Kidney glomerular epithelial cell (primary cell): Measurements from ENCODE around the gene CITED1.
A peak's percentile ranks its signal among the peaks of the same experiment; 100 is the strongest.

Experiments used
- DNase-seq: peaks from one replicate; lab custom pipeline; 2025; lab: John Stamatoyannopoulos, UW

Gene CITED1

DNA sequence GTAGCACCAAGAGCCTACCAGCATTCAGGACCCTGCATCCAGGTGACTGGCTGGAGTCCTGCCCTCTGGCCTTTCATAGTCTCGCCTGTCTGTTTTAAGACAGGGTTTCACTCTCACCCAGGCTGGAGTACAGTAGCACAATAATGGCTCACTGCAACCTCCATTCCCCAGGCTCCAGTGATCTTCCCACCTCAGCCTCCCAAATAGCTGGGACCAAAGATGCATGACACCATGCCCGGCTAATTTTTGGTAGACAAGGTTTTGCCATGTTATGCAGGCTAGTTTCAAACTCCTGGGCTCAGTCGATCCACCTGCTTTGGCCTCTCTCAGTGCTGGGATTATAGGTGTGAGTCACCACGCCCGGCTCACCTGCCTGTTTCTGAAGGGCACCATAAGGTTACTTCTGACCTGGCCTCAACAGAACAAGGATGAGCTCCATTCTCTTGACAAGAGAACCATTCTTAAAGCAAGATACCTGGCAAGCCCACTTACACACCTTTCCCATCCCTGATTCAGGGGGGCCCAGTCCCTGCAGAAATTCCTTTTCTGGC is 35.3 kb downstream of the CITED1 start:
- no peak for DNase-seq

DNA sequence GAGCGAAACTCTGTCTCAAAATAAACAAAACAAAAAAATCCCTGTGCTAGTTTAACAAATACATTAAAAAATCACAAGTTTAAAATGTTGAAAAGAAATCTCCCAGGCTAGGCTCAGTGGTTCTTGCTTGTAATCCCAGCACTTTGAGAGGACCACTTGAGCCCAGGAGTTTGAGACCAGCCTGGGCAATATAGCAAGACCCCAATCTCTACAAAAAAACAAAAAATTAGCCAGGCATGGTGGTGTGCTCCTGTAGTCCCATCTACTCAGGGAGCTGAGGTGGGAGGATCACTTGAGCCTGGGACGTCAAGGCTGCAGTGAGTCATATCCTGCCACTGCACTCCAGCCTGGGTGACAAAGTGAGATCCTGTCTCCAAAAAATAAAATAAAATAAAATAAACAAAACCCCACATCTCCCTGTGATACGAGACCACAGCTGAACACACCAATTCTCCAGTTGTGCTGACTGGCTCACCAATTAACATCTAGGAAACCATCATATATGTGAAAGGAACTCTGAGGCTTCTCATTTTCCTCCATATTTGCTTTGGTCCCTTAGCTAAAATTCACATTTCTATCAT is 36.0 kb downstream of the CITED1 start:
- no peak for DNase-seq

- DNase-seq = no peak
Measured at GRCh38 chrX:72268597-72269365, 36.9 kb downstream of the CITED1 start.

- DNase-seq = no peak
Measured at GRCh38 chrX:72265263-72265662, 40.5 kb downstream of the CITED1 start.

DNA sequence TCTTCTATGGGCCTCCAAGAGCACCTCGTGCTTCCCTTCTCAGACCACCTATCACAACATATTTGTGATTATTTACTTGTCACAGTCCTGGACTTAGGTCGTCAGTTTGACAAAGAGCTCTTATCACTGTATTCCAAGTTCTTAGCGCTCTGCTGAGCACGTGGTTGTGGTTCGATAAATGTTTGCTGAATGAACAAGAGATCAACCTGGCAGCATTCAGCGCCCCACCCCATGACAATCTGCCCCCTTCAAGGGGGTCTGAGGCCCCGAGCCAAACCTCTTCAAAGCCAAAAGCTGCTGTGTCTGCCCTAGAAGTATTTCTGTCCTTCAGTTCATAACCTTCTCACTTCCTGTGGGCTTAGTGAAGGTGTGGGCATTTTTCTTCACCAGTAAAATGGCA is 43.6 kb downstream of the CITED1 start:
- no peak for DNase-seq

DNA sequence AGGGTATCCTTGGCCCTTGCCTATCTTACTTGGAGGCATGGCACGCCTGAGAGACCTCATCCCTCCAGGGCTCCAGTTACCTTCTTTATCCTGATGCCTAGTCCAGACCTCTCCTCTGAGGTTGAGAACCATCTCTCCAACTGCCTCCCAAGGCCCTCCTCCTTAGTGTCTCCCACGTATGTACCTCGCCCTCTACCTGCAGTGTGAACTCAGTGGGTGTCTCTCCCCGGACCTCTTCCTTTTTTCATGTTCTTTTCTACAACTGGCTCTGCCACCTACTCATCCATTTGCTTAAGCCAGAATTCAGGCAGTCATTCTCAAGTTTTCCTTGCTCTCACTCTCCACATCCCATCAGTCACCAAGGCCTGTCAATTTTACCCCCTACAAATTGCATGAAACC is 45.3 kb downstream of the CITED1 start:
- DNase-seq = no peak

DNA sequence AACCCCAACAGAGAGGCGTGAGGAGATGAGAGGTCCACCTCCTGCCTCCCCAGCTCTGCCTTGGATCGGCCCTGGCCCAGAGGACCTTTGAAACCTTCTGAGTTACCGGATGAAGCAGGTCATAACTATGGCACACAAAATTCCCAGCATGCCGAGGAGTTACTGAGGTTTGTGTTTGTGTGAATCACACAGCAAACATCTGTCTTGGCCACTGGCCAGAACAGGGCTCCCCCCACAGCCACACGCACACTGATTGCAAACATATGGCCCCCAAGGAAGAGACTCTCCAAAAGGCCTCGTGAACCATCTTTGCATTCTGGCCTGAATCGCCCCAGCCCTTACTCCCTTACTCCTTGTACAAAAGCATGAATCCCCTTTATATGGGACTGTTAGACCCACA is 47.5 kb downstream of the CITED1 start:
- DNase-seq = peak; percentile 14

- DNase-seq = no peak
Measured at GRCh38 chrX:72255864-72256263, 49.9 kb downstream of the CITED1 start.

- no peak for DNase-seq
Measured at GRCh38 chrX:72255445-72255844, 50.3 kb downstream of the CITED1 start.

DNA sequence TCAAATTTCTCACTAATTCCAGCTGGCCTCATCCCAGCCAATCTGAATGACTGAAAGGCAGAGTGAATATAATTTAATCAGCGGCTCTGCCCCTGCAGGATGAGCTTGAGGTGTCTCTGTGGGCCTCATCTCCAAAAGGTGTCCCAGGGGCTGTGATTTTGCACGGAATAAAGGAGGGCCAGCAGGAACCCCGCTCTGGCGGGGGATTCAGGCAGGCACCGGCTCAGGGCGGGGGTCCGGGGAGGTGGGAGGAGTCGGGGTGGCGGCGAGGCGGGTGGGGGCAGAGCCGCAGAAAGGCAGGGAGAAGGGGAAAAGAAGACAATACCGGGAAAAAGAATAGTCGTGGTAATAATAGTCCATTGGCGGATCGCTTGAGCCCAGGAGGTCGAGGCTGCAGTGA is 50.9 kb downstream of the CITED1 start:
- DNase-seq = no peak

DNA sequence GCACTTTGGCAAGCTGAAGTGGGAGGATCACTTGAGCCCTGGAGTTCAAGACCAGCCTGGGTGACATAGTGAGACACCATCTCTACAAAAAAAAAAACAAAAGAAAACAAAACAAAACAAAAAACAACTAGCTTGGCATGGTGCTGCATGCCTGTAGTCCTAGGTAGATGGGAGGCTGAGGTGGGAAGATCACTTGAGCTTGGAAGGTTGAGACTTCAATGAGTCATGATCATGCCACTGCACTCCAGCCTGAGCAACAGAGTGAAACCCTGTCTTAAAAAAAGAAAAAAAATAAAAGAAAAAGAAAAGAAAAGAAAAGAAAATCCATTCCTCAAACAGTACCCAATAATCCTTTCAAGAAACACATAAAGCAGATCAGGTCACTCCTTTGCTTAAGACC is 52.0 kb downstream of the CITED1 start:
- peak; percentile 25 for DNase-seq
